ENCODE measurements around the gene TBC1D22B.

- no peak for TF ChIP-seq EZH2phosphoT487 (IDR thresholded peaks at IDR 0.05; ENCODE audit: insufficient read depth, low read depth)
- TF ChIP-seq EZH2 (IDR thresholded peaks at IDR 0.05; ENCODE audit: insufficient read depth, poor library complexity, severe bottlenecking), result no peak
Measured at GRCh38 chr6:37207903-37208456, 49.6 kb upstream of the TBC1D22B start.
